ENCODE data around the gene PTPRJ. TPM values are rescaled to one million over a fixed set of nuclear protein-coding genes. Genes with fewer than 3 reads are reported as not detected.

Gene PTPRJ
- total and polyA plus RNA-seq, 2 donors (not counting 3 experiments of a cell fraction or from before 2014, with no cell fraction given): 3.1 to 7.7 TPM

- Histone ChIP-seq H3K36me3 (ENCODE audit: control insufficient read depth in 2 of 2, extremely low read depth in 1 of 2, insufficient read depth in 2 of 2, low read length in 2 of 2) (no peaks in the 10 kb centered on the region), H2AFZ (ENCODE audit: low read depth, low read length) (no peak overlapping the region), H3K4me3 (replicated peaks in 1 of 3; ENCODE audit: insufficient read depth in 1 of 3, low read depth in 1 of 3, low read length in 3 of 3) (no peak overlapping the region), H3K27ac (ENCODE audit: insufficient read depth, low read depth, low read length) (no peak overlapping the region), H3K9ac (replicated peaks; ENCODE audit: extremely low read depth, insufficient read depth, low read length) (no peak overlapping the region), H3K27me3 (ENCODE audit: control insufficient read depth in 2 of 2, insufficient read depth in 2 of 2, low read length in 2 of 2) (no peaks in the 10 kb centered on the region), H4K20me1 (replicated peaks; ENCODE audit: control insufficient read depth, extremely low read depth, insufficient read depth, low read length) (no peaks in the 10 kb centered on the region), H3K9me1 (replicated peaks; ENCODE audit: control insufficient read depth, extremely low read depth, insufficient read depth, low read length) (no peaks in the 10 kb centered on the region), H3K4me1 (ENCODE audit: control insufficient read depth, extremely low read depth, insufficient read depth, low read length) (peaks cover 5% of the 10 kb centered on the region), H3K9me3 (replicated peaks; ENCODE audit: control insufficient read depth, insufficient read depth, low read length) (no peaks in the 10 kb centered on the region), H3K4me2 (ENCODE audit: insufficient read depth, low read length) (no peak overlapping the region), H3K79me2 (ENCODE audit: control insufficient read depth, insufficient read depth, low read length) (no peaks in the 10 kb centered on the region)
- dilution Hi-C loops (cut with MboI; ENCODE audit: extremely low pct_ligation_motif_present, low sequenced_read_pairs) (no loop called here), intact Hi-C loops (cut with micrococcal nuclease) (no loop called here)
- FAIRE-seq: no peak
- no TSS peak for BruUV-seq (replicated peaks)
- CTCF ChIA-PET: no interaction called here
- no peak for TF ChIP-seq EZH2 (IDR thresholded peaks at IDR 0.05; ENCODE audit: borderline replicate concordance, low read depth, low read length, severe bottlenecking)
- no peak for TF ChIP-seq MAX (IDR thresholded peaks at IDR 0.05; ENCODE audit: insufficient read depth, insufficient read length)
- no peak for TF ChIP-seq MYC (IDR thresholded peaks at IDR 0.05; ENCODE audit: low read depth, low read length)
- no peak for TF ChIP-seq POLR2A (IDR thresholded peaks at IDR 0.05; ENCODE audit: low read depth, low read length)
- TF ChIP-seq GATA2 (IDR thresholded peaks at IDR 0.05; ENCODE audit: insufficient read depth, insufficient read length, low read depth, low read length): no peak
- no peak for TF ChIP-seq POLR2AphosphoS5 (IDR thresholded peaks at IDR 0.05; ENCODE audit: insufficient read depth, low read depth, low read length)
- TF ChIP-seq, protein P1, sequence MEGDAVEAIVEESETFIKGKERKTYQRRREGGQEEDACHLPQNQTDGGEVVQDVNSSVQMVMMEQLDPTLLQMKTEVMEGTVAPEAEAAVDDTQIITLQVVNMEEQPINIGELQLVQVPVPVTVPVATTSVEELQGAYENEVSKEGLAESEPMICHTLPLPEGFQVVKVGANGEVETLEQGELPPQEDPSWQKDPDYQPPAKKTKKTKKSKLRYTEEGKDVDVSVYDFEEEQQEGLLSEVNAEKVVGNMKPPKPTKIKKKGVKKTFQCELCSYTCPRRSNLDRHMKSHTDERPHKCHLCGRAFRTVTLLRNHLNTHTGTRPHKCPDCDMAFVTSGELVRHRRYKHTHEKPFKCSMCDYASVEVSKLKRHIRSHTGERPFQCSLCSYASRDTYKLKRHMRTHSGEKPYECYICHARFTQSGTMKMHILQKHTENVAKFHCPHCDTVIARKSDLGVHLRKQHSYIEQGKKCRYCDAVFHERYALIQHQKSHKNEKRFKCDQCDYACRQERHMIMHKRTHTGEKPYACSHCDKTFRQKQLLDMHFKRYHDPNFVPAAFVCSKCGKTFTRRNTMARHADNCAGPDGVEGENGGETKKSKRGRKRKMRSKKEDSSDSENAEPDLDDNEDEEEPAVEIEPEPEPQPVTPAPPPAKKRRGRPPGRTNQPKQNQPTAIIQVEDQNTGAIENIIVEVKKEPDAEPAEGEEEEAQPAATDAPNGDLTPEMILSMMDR (IDR thresholded peaks at IDR 0.05; ENCODE audit: extremely low read depth in 1 of 2, insufficient read depth in 1 of 2, low read depth in 1 of 2, low read length in 2 of 2): no peak
- no peak for TF ChIP-seq JUN (IDR thresholded peaks at IDR 0.05; ENCODE audit: borderline replicate concordance, insufficient read depth, insufficient read length, low read depth)
- TF ChIP-seq FOS (IDR thresholded peaks at IDR 0.05; ENCODE audit: borderline replicate concordance, insufficient read depth, low read length): no peak
- no peak for DNase-seq (ENCODE audit: low read depth, low spot score)
- POLR2A ChIA-PET: no interaction called here
Measured at GRCh38 chr11:47995360-47995769, 15.0 kb downstream of the PTPRJ start.

Measured in endothelial cell of umbilical vein (primary cell).